HG03095 (cell line): Measurements from ENCODE around the gene NFE2L2.
"Not testable (repeated sequence)": the region's sequence is repeated elsewhere in the genome, so short reads cannot be mapped to it uniquely, and the experiment has no call there.

Experiments used
- ATAC-seq: cut with Tn5 transposase; IDR thresholded peaks from one replicate; pipeline ENCODE4 v1.9.1; 2021; ENCODE audit warnings: moderate library complexity; ENCODE audit not compliant: unreplicated experiment

NFE2L2 gene

DNA sequence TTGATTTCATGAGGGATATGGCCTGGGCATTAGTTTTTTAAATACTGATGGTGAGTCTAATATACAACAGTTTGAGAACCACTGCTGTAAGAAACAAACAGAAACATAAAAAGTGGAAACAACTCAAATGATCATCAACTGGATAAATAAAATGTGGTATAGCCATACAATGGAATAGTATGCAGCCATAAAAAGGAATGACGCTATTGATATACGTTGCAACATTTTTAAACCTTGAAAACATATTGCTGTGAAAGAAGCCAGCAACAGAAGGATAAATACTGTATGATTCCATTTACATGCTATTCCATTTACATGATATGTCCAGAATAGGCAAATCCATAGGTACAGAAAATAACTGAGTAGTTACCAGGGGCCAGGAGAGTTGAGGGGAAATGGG lies 6.5 kb downstream of the NFE2L2 start:
- ATAC-seq: no peak

DNA sequence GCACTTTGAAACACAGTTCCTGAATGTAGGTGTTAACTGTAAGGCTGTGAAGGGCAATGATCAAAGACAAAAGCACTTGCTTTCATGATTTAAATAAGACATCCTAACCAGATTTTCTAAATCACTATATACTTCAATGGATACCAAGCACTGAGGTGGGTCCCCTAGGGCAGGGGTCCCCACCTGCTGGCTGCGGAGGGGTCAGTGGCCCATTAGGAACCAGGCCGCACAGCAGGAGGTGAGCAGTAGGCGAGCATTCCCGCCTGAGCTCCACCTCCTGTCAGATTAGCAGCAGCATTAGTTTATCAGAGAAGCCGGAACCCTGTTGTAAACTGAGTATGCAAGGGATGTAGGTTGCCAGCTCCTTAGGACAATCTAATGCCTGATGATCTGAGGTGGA lies 7.1 kb downstream of the NFE2L2 start:
- ATAC-seq: no peak

DNA sequence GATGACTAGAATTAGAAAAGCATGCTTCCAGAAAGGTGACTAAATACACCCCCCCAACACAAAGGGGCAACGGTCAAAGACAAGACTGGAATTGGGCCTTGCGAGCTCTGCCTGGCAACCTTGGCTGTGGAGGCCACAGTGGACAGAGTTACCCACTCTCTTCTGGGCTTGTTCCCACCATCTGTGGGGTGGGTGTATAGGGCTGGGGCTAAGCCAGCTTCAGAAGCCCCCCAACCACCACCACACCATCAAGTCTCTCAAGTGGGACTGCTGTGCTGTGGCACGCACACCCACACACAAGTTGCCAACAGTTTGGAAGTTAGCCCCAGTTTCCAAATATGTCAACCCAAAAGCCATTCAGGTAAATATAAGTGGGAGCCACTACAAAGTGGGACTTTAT lies 7.8 kb downstream of the NFE2L2 start:
- ATAC-seq: no peak

DNA sequence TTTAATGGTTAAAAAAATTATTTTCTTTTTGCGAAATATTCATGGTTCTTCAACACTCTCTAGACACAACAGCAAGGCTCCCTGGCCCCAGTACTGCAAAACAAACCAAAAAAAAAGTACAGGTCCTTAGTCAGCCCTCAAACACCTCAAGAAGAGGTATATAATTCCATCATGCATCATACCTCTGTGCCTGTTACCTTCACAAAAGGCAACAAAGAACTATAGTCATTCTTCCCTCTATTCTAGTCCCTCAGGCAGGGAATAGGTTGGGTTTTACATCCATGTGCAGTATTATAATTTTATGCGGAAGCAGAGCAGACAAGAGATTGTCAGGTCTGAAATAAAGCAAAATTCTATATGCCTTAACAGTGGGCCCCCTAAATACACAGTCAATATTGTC lies 8.5 kb downstream of the NFE2L2 start:
- ATAC-seq: no peak

DNA sequence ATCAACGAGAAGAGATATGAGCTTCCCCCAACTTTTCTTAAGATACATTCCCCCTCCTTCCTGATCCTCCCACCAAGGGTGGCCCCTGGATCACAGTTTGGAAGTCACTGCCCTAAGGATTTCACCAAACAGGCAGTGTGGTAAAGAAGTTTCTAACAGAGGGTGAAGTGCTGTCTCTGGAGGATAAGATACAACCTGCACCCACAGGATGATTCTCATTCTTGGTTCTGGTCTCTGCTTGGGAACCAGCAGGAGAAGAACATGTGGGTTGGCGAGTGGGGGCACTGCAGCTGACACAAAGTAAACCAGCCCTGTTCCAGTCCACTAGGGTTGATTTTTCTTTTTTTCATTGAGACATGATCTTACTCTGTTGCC lies 9.3 kb downstream of the NFE2L2 start:
- ATAC-seq: no peak

DNA sequence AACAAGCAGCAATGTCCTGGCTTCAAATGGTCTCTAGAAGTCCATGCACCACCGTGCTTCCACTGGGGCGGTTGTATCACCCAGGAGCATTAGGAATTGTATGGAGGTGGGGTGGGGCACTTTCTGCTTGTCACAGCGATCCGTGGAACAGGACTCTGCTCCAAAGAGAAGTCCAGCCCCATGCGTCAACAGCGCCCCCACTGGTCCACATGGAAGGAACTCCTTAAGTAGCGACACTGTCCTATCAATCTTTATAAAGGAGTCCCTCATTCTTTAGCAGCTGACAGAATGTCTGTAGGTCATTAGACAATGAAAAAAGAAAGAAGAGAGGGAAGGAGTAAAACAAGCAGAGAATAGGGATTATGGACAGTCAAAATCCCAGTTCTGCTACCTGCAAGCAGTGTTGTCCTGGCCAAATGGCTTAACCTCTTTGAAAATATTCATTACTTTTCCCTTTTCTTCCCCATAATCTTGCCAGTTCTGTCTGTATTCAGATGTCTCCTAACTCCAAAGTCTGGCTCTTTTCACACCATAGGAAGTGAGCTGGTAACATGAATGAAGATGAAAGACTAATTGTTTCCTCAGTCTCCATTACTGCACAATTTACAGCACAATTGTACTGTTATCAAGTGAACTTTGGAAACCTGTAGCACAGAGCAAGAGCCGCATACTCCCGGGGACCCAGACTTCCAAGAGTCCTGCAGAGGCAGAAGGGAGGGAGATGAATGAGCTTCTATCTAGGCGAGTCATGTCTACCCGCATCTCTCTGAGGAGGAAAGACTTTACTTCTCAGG lies 9.9 kb downstream of the NFE2L2 start:
- ATAC-seq: no peak

DNA sequence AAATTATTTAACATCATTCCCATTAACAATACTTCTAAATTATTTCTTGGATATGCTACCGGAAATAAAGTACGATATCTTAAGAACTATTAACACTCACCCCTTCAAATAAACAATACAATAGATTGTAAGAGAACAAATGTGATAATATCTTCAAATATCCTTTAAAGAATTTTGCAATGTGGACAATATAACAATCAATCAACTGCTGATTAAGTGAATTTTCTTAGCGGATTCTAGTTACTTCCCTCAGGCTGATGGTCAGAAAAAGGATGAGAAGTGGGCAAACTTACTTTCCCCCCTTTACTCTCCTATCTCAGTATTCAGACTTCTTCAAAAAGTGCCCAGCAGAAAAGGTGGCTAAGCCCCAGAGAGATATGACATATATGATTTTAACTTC lies 10.8 kb downstream of the NFE2L2 start:
- no peak for ATAC-seq

DNA sequence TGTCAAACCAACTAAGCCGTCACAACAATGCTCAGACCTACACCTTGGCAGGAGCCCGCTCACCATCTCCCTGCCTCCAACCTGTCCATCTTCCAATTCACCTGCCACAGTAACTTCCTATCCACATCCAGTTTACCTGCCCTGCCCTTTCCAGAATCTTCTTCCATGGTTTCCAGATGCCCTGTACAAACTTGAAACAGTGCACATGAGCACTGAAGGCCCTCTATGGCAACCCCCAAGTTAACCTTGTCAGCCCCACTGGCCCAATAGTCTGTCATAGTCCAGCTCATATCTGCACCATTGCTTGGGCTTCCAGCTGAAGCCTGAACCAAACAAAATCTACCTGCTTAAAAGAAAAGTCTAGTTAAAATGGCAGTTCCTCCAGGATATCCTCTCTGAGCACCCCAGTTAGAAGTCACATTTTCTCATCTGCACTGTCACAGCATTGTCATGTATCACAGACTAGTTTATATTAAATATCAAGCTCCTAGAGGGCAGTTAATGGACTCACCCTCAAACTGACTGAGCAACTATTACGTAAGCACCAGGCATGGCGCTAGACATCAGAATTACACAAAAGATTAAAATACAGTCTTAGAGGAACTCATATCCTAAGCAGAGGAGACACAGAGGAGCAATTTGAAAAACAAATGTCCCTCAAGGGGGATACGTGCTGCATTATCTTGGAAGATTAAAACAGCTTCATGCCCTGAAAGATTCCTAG lies 11.6 kb downstream of the NFE2L2 start:
- no peak for ATAC-seq

DNA sequence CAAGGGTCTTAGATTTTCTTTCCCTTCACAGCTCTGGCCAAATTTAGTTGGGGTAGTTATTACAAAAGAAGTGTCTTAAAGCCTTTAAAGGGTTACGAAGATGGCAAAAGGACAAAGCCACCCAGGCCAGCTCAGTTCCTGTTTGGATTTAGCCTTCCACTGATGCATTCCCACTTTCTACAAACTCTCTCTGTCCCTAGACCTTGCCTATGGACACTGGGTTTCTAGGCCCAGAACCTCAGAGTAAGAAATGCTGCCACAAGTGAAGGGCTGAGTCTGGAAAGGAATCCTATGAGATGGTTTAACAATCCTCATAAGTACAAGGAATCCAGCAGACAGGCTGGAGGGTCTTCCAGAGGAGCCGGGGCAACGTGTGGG lies 13.4 kb downstream of the NFE2L2 start:
- ATAC-seq: no peak

DNA sequence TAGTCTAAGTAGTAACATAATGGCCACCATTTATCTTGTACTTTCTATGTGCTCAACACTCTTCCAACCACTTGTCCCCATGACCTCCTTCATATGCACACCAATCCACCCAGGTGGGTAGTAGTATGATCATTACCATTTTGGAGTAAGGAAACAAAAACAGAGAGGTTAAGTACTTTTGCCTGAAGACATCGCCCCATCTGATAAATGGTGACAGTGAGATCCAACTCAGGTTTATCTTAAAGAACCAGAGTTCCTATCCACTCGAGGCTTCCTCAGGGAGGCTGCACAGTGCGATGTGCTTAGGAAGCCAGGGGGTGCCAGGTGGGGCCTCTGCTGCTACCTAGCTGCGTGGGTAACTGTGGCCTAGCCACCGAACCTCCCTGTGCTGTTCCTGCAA lies 14.1 kb downstream of the NFE2L2 start:
- no peak for ATAC-seq

DNA sequence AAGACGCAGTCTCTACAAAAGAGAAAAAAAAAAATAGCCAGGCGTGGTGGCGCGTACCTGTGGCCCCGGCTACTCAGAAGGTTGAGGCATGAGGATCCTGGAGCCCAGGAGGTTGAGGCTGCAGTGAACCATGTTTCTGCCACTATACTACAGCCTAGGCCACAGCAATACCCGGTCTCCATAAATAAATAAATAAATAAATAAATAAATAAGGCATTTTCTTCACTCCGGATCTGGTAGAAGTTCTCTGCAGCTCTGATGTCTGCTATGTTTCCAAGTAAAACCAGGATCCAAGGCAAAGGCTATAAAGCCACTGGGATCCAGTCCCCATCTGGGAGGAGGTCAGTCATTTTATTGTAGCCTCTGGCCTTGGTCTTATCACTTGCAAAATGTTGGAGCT lies 15.5 kb downstream of the NFE2L2 start:
- no peak for ATAC-seq

DNA sequence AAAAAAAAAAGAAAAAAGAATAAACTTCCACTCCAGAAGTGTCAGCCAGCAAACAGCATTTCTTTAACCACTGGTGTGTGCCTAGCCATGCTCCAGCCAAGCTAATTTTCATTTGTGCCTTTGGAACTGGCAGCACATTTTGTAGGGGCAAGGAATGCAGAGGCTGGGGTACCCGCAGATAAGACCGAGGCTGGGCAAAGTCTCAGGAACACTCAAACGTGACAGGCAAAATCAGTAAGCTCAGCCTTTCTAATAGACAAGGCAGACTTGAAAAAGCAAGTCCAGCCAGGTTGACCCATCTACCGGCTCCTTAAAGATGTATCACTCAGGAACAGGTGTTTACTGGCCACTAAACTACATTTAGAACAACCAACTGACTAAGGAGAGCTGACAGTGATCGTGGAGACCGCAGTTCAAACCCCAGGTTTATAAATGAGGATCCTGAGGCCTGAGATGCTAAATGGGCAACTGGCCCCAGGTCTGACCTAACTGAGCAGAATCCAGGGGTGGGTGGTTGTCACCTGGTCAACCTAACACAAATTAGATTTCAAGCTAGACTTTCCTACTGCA lies 16.7 kb downstream of the NFE2L2 start:
- ATAC-seq: no peak

DNA sequence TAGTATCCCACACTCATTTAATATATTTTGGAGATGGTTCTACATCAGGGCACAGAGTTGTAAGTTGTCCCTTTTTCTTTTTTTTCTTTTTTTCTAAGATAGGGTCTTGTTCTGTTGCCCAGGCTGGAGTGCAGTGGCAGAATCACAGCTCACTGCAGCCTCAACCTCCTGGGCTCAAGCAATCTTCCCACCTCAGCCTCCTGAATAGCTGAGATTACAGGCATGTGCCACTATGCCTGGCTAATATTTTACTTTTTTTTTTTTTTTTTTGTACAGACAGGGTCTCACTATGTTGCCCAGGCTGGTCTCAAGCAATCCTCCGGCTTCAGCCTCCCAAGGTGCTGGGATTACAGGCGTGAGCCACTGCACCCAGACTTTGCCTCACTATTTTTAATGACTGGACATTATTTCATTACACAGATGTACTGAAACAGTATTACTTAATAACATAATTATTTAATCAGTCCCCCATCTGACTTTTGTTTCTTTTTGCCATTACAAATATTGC lies 17.9 kb downstream of the NFE2L2 start:
- not testable (repeated sequence) for ATAC-seq

DNA sequence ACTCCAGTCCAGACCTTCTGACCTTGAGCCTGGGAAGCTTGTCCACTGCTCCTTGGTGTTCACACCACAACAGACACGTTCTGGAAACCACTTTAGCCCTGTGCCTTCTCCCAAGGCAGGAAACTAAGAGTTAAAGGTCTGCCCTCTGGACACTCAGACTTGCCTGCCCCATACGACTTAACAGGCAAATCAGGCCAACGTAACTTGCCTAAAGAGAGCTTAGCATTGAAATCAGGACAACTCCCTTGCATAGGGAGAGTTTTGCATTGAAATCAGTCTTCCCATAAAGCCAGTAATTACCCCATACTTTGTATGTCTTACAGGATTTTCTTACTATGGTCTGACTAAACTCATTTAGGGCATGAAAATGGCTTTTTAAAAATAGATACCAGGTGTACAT lies 18.5 kb downstream of the NFE2L2 start:
- no peak for ATAC-seq

DNA sequence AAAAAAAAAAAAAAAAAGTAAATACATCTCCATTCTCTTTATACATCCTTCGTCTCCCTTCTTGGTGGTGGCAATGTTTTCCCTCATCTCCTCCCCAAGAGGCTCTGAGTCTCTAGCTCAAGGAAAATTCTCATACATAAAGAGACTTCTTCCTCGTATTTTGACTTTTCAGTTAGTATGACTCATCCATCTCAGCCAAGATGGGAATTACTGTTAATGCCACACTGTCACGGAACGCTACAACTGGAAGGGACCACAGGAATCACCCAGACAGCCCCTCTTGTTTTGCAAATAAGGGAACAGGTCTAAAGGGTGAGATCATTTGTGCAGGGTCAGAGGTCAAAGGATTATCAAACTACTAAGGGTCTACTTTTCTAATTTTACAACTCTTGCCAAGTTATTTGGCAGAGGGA lies 19.5 kb downstream of the NFE2L2 start:
- ATAC-seq: no peak

DNA sequence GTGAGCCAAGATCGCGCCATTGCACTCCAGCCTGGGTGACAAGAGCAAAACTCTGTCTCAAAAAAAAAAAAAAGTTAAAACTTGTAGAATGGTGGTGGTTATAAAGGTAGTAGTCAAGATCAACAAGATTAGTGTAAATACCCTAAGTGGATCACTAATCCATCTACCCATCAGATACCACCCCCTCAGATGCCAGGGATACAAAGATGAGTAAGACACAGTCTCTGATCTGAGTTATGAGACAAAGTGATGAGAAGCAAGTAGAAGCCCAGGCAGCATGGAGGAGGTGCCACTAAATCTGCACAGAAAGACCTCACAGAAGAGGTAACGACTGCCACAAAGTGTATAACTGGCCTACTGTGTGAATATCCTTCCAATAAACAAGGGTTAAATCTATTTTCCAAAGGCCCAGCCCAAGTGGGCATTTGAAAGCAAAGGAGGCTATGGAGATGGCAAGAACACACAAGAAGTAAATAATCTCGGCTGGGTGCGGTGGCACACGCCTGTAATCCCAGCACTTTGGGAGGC lies 20.2 kb downstream of the NFE2L2 start:
- no peak for ATAC-seq

DNA sequence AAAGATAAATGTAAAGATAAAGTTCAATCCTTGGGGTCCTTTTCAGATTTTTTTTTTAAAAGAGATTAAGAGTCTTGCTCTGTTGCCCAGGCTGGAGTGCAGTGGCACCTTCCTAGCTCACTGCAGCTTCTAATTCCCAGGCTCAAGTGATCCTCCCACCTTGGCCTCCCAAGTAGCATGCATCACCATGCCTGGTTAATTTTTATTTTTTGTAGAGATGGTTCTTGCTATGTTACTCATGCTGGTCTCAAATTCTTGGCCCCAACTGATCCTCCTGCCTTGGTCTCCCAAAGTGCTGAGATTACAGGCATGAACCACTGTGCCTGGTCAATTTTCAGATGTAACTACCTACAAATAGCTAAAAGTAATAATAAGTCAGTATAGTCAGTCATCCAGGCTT lies 21.1 kb downstream of the NFE2L2 start:
- no peak for ATAC-seq

DNA sequence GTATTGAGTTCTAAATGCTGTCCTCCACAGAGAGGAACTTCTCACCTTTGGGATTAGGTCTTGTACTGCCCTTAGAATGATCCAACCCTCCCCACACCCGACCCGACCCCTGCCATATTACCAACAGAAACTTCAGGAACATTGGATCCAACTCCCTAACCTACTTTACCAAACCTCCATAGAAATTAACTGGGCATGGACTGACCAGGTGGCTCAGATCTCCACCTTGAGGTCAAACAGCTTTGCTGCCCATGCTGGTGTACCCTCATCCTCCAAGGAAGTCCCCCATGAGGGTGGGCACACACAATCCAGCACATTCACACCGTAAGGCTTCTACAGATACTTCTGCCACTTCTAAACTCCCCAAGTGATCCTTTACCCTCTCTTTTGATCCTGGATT lies 21.5 kb downstream of the NFE2L2 start:
- no peak for ATAC-seq

DNA sequence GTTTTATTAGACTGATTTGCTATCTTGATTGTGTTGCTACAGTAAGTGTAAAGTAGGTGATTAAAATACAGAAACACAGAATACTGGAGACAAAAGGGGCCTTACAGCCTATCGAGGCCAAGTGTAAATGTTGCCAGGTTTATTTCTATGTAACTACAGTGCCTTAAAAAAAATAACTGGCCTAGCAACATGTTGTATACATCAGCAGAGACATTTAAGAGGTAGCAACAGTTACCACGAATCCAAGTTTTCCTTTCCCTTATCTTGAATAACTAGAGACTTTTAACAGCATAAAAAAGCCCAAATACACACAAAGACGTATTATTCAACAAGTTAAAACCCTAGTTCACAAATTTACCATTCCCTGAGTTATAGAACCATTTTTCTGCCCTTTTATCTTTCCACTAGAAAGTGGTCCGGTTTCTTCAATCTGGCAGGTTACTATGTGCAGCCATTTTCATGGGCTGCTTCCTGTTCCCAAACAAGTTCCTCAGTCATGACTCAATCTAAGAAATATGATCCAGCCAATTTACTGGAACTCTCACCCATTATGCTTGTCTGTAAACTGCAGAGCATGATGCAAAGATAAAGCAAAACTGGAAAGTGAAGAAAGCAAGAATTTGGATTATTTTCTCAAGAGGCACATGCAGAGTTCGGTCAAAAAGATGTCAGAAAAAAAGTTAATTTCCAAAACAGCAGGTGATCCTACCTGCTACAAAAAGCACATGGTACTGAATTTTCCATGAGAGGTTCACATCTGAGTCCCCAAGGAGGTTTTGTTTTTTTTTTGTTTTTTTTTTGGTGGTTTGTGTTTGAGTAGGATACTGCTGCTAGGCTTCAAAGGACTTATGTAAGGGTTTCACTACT lies 22.2 kb downstream of the NFE2L2 start:
- ATAC-seq: no peak

DNA sequence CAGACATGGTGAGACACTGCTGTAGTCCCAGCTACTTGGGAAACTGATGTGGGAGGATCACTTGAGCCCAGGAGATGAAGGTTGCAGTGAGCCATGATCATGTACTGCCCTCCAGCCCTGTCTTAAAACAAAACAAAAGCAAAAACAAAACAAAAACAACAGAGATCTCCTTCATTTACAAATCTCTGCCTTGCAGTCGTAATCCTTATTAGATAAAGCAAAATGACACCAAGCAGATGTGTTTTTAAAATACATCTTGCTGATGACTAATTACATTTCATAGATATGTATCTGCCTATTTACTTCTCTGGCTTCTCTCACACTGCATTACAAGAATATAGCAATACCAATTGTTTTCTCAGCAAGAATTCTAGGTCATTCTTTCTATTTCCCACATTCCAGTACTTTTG lies 22.8 kb downstream of the NFE2L2 start:
- ATAC-seq: no peak
